Gastroesophageal sphincter (tissue), 4 donors: Measurements from ENCODE around the gene KCTD15. TPM values are rescaled to one million over a fixed set of nuclear protein-coding genes. Genes with fewer than 3 reads are reported as not detected.

Source experiments
- ATAC-seq: fragments of 150-250 bp; one replicate; pipeline ENCODE4 v1.9.1; 2016; ENCODE audit warnings: mild to moderate bottlenecking, moderate library complexity
- H3K27ac ChIP-seq, 4 donors: fragments of 200-600 bp; sonication (generic) in 3 of 4; 1 replicate in 3 of 4; 2 replicates in 1 of 4; pipeline ENCODE4 v1.5.1; 2016 to 2019
- H3K27me3 ChIP-seq: fragments of 200-600 bp; sonication (generic); one replicate; pipeline ENCODE4 v1.5.1; 2019
- H3K36me3 ChIP-seq, 2 donors: fragments of 200-600 bp; sonication (generic); one replicate each; pipeline ENCODE4 v1.5.1; 2019; ENCODE audit warnings: control low read depth in 1 of 2
- H3K4me1 ChIP-seq, 3 donors: fragments of 200-600 bp; sonication (generic); 1 replicate in 2 of 3; 2 replicates in 1 of 3; pipeline ENCODE4 v1.5.1; 2016 to 2019; ENCODE audit warnings: control low read depth in 2 of 3
- H3K4me3 ChIP-seq, 2 donors: fragments of 200-600 bp; sonication (generic); one replicate each; pipeline ENCODE4 v1.5.1; 2019; ENCODE audit warnings: mild to moderate bottlenecking in 1 of 2, moderate library complexity in 1 of 2
- H3K9me3 ChIP-seq, 3 donors: fragments of 200-600 bp; sonication (generic); one replicate each; pipeline ENCODE4 v1.5.1; 2017 to 2019; ENCODE audit warnings: control low read depth in 2 of 3
- EP300 ChIP-seq: sonication (generic); formaldehyde crosslinking; IDR thresholded peaks from one replicate; pipeline ENCODE4 v1.6.1; 2017; ENCODE audit warnings: antibody characterized with exemption, mild to moderate bottlenecking
- POLR2A ChIP-seq, 2 donors: fragments of 450-650 bp; IDR thresholded peaks; one replicate each; pipeline ENCODE4 v1.6.1; 2017; ENCODE audit warnings: antibody characterized with exemption in 2 of 2, mild to moderate bottlenecking in 2 of 2, moderate library complexity in 1 of 2
- POLR2AphosphoS5 ChIP-seq: sonication (generic); formaldehyde crosslinking; IDR thresholded peaks from one replicate; pipeline ENCODE4 v1.6.1; 2017; ENCODE audit warnings: antibody characterized with exemption
- WGBS, 2 donors: methylation state at CpG; one replicate each; pipeline ENCODE4 v1.1.5; 2018; ENCODE audit warnings: low coverage in 1 of 2; 5-methylcytosine and 5-hydroxymethylcytosine counted together
- total RNA-seq, 4 donors: library from RNA; depleted of rRNA; stranded (reverse); fragments of >200 nt; gene quantifications; one replicate each; pipeline ENCODE4 v1.1.0, GENCODE V29; 2016
- TF ChIP-seq, protein P1 (sequence below), 4 experiments: fragments of 200-600 bp in 2 of 4; fragments of 450-650 bp in 2 of 4; sonication (generic) in 1 of 4; IDR thresholded peaks; one replicate each; pipeline ENCODE4 v1.5.1; 2017 to 2019; ENCODE audit warnings: antibody characterized with exemption in 4 of 4, mild to moderate bottlenecking in 2 of 4, moderate library complexity in 2 of 4

KCTD15 gene
- total RNA-seq, 4 donors from 2014 or later: 62.3 to 148 (median 84.3) TPM

DNA sequence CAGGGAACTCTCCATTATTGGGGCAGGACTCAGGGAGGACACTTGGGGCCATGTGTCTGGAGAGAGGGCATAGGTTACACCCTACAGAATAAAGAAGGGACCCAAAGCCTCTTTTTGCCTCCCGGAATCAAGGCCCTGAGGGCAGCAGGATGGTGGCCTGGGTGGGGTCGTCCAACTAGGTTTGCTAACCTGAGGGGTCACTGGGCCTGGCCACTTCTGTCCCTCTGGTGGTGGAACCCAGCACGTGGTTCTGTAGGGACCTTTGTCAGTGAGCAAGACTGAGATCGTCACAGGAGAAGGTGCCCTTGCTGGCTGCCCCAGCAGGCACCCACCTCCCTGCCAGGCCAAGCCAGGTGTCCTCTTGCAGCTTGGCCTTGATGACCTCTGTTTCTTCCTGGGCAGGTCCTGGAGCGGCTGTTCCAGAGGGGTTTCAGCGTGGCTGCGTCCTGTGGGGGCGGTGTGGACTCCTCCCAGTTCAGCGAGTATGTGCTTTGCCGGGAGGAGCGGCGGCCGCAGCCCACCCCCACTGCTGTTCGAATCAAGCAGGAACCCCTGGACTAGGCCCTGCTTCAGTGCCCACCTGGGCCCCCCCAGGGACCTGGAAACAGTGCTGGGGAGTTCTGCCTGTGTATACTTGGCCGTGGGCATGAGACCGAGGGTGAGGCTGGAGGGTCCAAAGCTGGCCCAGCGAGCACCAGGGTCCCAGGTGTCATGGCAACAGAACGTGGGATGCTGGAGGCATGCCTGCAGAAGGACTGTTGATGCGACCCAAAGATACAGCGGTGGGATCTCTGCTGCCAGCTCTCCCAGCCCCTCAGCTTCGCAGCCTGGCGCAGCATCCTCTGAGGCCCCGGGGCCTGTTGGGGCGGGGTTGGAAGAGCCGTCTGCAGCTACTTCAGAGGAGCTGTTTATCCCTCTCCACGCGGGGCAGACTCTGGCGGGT lies 16.0 kb downstream of the KCTD15 start:
- ATAC-seq: no peak
- Histone ChIP-seq H3K9me3 (no peaks in the 10 kb centered on the region), H3K27me3 (no peaks in the 10 kb centered on the region), H3K27ac (no peak overlapping the region), H3K36me3 (peaks cover 0 to 67% of the 10 kb centered on the region in 2 donors), H3K4me1 (no peaks in the 10 kb centered on the region), H3K4me3 (no peak overlapping the region)
- WGBS, 2 donors: 70 to 81% methylated on average over 2 to 7 of the region's 28 CpGs
- no peak for TF ChIP-seq POLR2A (IDR thresholded peaks at IDR 0.05)
- TF ChIP-seq, protein P1, sequence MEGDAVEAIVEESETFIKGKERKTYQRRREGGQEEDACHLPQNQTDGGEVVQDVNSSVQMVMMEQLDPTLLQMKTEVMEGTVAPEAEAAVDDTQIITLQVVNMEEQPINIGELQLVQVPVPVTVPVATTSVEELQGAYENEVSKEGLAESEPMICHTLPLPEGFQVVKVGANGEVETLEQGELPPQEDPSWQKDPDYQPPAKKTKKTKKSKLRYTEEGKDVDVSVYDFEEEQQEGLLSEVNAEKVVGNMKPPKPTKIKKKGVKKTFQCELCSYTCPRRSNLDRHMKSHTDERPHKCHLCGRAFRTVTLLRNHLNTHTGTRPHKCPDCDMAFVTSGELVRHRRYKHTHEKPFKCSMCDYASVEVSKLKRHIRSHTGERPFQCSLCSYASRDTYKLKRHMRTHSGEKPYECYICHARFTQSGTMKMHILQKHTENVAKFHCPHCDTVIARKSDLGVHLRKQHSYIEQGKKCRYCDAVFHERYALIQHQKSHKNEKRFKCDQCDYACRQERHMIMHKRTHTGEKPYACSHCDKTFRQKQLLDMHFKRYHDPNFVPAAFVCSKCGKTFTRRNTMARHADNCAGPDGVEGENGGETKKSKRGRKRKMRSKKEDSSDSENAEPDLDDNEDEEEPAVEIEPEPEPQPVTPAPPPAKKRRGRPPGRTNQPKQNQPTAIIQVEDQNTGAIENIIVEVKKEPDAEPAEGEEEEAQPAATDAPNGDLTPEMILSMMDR (IDR thresholded peaks at IDR 0.05): no peak
- no peak for TF ChIP-seq EP300
- TF ChIP-seq POLR2AphosphoS5: no peak

DNA sequence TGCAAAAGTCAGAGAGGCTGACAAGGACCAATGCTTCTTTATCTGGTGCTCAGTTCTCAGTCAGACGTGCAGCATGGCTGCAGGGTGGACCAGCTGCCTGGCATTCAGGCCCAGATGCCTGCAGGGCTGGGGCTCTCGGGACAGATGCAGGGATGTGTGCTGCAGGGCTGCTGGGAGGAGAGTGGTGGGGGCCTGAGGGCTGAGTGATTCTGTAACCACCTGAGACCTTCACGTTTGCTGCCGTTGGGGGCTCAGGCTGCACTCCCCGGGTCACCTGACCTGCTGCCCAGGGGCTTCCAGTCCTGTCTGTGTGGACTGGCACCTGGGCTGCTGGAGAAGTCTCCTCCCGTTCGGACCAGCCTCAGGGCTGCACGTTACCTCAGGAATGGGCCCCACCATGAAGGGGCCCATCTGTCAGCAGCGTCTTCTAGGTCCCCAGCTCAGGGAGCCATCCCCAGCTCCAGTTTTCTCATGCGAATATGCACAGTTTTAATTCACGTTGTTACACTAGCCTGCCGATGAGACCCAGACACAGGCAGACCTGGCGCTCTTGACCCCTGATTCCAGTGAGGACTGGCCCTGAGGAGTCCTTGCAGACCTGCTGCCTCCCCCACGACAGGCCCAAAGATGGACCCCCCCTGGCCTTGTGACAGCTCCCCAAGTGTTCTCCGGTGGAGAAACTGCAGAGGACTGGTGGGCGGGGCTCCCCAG lies 16.9 kb downstream of the KCTD15 start:
- Histone ChIP-seq H3K4me3 (no peak overlapping the region), H3K27ac (no peak overlapping the region), H3K27me3 (no peaks in the 10 kb centered on the region), H3K4me1 (no peaks in the 10 kb centered on the region), H3K36me3 (peaks cover 0 to 58% of the 10 kb centered on the region in 2 donors), H3K9me3 (no peaks in the 10 kb centered on the region)
- no peak for ATAC-seq
- 70% methylated on average over 2 of the region's 16 CpGs; no CpG with 5 or more reads in 1 of the 2 donors for WGBS, 2 donors
- TF ChIP-seq, protein P1 (IDR thresholded peaks at IDR 0.05): no peak
- TF ChIP-seq POLR2A (IDR thresholded peaks at IDR 0.05): no peak

DNA sequence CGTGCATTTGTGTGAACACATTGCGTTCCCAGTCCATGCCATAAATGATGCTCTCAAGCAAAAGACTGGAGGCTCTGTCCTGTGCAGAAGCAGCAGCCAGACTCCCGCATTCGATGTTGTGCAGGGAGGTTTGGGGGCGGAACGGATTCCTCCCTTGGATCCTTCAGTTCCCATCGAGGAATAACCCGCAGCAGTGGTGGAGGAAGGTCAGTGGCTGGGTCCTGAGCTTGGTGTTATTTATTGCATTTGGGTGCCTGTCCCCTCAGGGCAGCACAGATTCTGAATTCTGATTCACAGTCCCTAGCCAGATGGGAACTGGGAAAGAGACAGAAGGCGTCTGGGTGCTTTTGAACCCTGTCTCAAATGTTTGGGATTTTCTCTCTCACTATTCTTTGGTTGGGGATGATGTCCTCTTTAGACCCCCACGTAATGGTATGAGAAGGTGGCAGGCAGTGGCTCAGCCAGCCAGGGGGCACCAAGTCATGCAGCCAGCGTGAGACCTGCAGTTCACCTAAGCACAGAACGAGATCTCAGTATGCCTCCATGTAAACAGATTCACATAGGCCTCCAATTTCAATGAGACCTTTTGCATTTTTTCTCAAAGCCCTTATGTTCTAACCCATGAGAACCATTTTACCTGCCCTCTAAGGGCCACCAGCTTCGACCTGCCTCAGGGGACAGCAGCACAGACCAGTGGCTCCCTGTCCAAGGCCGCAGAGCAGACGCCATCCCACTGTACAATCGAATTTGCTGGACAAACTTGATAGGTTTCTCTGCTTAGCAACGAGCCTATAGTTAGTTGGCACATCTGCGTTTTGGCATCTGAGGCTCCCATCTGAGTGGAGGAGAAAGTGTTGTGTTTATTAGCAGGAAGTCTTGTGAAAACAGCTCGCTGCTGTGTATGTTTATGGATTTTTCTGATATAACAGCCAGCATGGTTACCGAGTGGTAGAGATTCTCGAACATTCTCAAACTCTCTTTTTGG lies 17.8 kb downstream of the KCTD15 start:
- no peaks in the 10 kb centered on the region for H3K9me3 ChIP-seq
- H3K27ac ChIP-seq: no peak overlapping the region
- peaks cover 0 to 5% (median 0%) of the 10 kb centered on the region in 3 donors for H3K4me1 ChIP-seq
- 68 to 78% methylated on average over 12 to 13 of the region's 21 CpGs for WGBS, 2 donors
- peaks cover 0 to 48% of the 10 kb centered on the region in 2 donors for H3K36me3 ChIP-seq
- no peak for TF ChIP-seq EP300
- no peak for TF ChIP-seq POLR2A (IDR thresholded peaks at IDR 0.05)
- TF ChIP-seq, protein P1 (IDR thresholded peaks at IDR 0.05): no peak
- TF ChIP-seq POLR2AphosphoS5: no peak
- H3K4me3 ChIP-seq: no peak overlapping the region
- ATAC-seq: no peak
- H3K27me3 ChIP-seq: no peaks in the 10 kb centered on the region

DNA sequence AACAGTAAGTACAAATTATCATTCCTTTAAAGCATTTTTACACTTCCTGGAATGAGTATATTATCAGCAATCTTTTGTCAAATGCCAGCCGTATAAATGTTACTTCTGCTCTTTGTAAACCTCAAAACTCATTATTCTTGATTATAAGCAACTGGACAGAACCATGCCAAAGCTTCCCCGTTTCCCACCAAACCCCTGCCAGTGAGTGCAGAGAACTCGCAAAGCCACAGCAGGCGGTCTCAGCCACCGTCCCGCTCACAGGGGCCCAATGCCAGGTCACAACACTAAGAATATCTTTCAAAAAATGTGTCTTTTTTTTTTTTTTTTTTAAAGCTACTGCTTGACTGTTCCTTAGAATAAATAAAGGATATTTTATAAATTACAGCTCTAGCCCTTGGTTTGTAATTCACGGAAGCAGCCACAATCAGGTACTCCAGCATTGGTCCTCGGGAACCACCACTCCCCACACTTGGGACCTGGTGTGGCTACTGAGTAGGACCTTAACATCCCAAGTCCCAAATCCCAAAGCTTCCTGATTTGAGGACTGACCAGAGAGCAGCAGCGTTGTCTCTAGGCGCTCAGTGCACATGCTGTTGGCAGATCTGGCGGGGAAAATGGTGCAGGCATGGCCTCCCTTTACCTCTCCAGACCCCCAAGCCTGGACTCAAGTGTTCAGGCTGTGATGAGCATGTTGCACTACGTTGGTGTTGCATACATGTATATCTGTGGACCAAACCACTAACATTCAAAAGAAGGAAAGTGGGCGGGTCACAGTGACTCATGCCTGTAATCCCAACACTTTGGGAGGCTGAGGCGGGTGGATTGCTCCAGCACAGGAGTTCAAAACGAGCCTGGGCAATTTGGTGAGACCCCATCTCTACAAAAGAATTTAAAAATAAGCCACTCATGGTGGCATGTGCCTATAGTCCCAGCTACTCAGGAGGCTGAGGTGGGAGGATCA lies 19.0 kb downstream of the KCTD15 start:
- ATAC-seq: no peak
- WGBS, 2 donors: 46 to 59% methylated on average over 8 to 10 of the region's 15 CpGs

More for the DNA sequence above, 19.0 kb downstream of the KCTD15 start:
- no peaks in the 10 kb centered on the region for H3K27me3 ChIP-seq
- H3K9me3 ChIP-seq: no peaks in the 10 kb centered on the region
- H3K4me3 ChIP-seq: no peak overlapping the region
- peaks cover 0 to 37% of the 10 kb centered on the region in 2 donors for H3K36me3 ChIP-seq
- TF ChIP-seq POLR2AphosphoS5: no peak
- no peak for TF ChIP-seq EP300
- no peak for TF ChIP-seq POLR2A (IDR thresholded peaks at IDR 0.05)
- TF ChIP-seq, protein P1 (IDR thresholded peaks at IDR 0.05): no peak
- peaks cover 0 to 16% (median 9%) of the 10 kb centered on the region in 3 donors for H3K4me1 ChIP-seq
- H3K27ac ChIP-seq: no peak overlapping the region
